IPS DF 4.7 (cell line): ENCODE measurements around the gene CS.
"Not testable (repeated sequence)": the region's sequence is repeated elsewhere in the genome, so short reads cannot be mapped to it uniquely, and the experiment has no call there.

Experiments
- DNase-seq: peaks from one replicate; pipeline ENCODE4 v3.0.0-alpha.2; 2013; ENCODE audit warnings: low spot score; ENCODE audit errors: extremely low read depth

CS gene

GRCh38 chr12:56321027-56321426, 20.9 kb upstream of the CS start:
- no peak for DNase-seq

- DNase-seq: no peak
These were observed 17.5 kb upstream of the CS start for GRCh38 chr12:56317675-56318074.

GRCh38 chr12:56315622-56316473, 15.7 kb upstream of the CS start, which contains the start of gene CNPY2:
TSS of gene CNPY2 (minus strand) at chr12:56315988. CDS start at chr12:56315217, 771 bp downstream.
- peak; percentile 97 for DNase-seq

- no peak for DNase-seq
These were observed 15.1 kb upstream of the CS start for GRCh38 chr12:56315249-56315621.

- no peak for DNase-seq
These were observed 10.9 kb upstream of the CS start for GRCh38 chr12:56311003-56311402.

GRCh38 chr12:56308714-56309113, 8.6 kb upstream of the CS start:
- DNase-seq: no peak

GRCh38 chr12:56307221-56307965, 7.3 kb upstream of the CS start:
- DNase-seq: no peak

GRCh38 chr12:56304872-56305590, 4.9 kb upstream of the CS start:
- DNase-seq: no peak

- DNase-seq: no peak
These were observed 4.1 kb upstream of the CS start for GRCh38 chr12:56304276-56304675.

- no peak for DNase-seq
These were observed 724 bp upstream of the CS start for GRCh38 chr12:56300644-56301464.

GRCh38 chr12:56299308-56299852, 750 bp downstream of the CS start:
- no peak for DNase-seq

- no peak for DNase-seq
These were observed 1.3 kb downstream of the CS start for GRCh38 chr12:56298828-56299227.

- DNase-seq: no peak
These were observed 2.7 kb downstream of the CS start for GRCh38 chr12:56297400-56297799.

GRCh38 chr12:56296295-56296694, 3.8 kb downstream of the CS start:
- no peak for DNase-seq

- no peak for DNase-seq
These were observed 6.3 kb downstream of the CS start for GRCh38 chr12:56293795-56294194.

- no peak for DNase-seq
These were observed 11.3 kb downstream of the CS start for GRCh38 chr12:56288705-56289387.

GRCh38 chr12:56286044-56286830, 13.9 kb downstream of the CS start:
- DNase-seq: no peak

- DNase-seq: not testable (repeated sequence)
These were observed 15.9 kb downstream of the CS start for GRCh38 chr12:56284263-56284662.

- DNase-seq: no peak
These were observed 17.6 kb downstream of the CS start for GRCh38 chr12:56282579-56282978.
